Muscle of back (tissue), 13 donors: ENCODE results near the gene TNFSF13B. TPM values are rescaled to one million over a fixed set of nuclear protein-coding genes. Genes with fewer than 3 reads are reported as not detected.
"Not testable (repeated sequence)": the region's sequence is repeated elsewhere in the genome, so short reads cannot be mapped to it uniquely, and the experiment has no call there.

Source experiments
- DNase-seq, 3 donors: peaks; one replicate each; pipeline versions ENCODE4 v3.0.0 to v3.0.0-alpha.2; 2013
- long read RNA-seq, 9 donors: transcript quantifications; one replicate each; lab custom pipeline, GENCODE V29; 2026
- polyA plus RNA-seq, 10 donors: library from polyadenylated mRNA; unstranded; fragments of 120-200 nt; gene quantifications; one replicate each; pipeline ENCODE4 v1.2.1, GENCODE V29; 2013; ENCODE audit not compliant: insufficient read length in 10 of 10

TNFSF13B gene, protein sequence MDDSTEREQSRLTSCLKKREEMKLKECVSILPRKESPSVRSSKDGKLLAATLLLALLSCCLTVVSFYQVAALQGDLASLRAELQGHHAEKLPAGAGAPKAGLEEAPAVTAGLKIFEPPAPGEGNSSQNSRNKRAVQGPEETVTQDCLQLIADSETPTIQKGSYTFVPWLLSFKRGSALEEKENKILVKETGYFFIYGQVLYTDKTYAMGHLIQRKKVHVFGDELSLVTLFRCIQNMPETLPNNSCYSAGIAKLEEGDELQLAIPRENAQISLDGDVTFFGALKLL
- polyA plus RNA-seq = 1 to 10 TPM; 1.4 to 3.9 (median 2.9) TPM
- long read RNA-seq, donor 1 = 0 reads
- long read RNA-seq, donor 2 = 0 reads
- long read RNA-seq, donor 3 = 0 reads
- long read RNA-seq, donor 4 = 0 reads
- long read RNA-seq, donor 5, partial matches to known transcripts = 0 of 1 reads
- long read RNA-seq, donor 5, other reads (novel, unspliced or antisense) = 0 of 1 reads
- long read RNA-seq, donor 6, partial matches to known transcripts = 0 of 2 reads
- long read RNA-seq, donor 6, other reads (novel, unspliced or antisense) = 0 of 2 reads
- long read RNA-seq, donor 7, partial matches to known transcripts = 0 of 1 reads
- long read RNA-seq, donor 7, other reads (novel, unspliced or antisense) = 0 of 1 reads
- long read RNA-seq, donor 8 = 0 reads
- long read RNA-seq, donor 9 = 0 reads

DNA sequence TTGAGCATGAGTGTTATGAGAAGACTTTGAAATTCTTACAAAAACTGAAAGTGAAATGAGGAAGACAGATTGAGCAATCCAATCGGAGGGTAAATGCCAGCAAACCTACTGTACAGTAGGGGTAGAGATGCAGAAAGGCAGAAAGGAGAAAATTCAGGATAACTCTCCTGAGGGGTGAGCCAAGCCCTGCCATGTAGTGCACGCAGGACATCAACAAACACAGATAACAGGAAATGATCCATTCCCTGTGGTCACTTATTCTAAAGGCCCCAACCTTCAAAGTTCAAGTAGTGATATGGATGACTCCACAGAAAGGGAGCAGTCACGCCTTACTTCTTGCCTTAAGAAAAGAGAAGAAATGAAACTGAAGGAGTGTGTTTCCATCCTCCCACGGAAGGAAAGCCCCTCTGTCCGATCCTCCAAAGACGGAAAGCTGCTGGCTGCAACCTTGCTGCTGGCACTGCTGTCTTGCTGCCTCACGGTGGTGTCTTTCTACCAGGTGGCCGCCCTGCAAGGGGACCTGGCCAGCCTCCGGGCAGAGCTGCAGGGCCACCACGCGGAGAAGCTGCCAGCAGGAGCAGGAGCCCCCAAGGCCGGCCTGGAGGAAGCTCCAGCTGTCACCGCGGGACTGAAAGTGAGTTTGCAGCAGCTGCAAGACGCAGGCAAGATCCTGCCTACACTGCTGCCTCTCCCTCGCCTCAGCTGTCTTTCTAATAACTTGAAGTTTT lies at the start of gene TNFSF13B:
Gene TNFSF13B, plus strand, starts transcription at position 118 of the 728 bp plus-strand sequence. Its CDS starts 178 bp downstream, at position 296.
- DNase-seq = peak; percentile 27 to 67 (median 27)

DNA sequence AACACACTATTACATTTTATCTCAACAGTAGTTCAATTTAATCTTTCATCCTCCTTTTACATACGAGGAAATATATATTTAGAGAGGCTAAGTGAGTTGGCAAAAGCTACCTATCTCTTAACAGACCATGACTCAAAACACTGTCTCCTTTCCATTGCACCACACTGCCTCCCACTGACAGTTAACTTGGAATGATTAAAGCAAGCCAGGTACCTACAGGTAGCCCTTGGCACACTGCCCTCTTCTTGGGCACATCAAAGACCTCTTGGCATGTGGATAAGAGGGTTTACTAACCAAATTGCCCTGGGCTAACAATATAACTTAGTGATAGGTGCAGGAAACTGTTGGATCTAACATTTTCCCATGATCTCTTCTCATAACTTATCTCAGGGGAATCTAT lies 49.5 kb upstream of the TNFSF13B start:
- no peak for DNase-seq

DNA sequence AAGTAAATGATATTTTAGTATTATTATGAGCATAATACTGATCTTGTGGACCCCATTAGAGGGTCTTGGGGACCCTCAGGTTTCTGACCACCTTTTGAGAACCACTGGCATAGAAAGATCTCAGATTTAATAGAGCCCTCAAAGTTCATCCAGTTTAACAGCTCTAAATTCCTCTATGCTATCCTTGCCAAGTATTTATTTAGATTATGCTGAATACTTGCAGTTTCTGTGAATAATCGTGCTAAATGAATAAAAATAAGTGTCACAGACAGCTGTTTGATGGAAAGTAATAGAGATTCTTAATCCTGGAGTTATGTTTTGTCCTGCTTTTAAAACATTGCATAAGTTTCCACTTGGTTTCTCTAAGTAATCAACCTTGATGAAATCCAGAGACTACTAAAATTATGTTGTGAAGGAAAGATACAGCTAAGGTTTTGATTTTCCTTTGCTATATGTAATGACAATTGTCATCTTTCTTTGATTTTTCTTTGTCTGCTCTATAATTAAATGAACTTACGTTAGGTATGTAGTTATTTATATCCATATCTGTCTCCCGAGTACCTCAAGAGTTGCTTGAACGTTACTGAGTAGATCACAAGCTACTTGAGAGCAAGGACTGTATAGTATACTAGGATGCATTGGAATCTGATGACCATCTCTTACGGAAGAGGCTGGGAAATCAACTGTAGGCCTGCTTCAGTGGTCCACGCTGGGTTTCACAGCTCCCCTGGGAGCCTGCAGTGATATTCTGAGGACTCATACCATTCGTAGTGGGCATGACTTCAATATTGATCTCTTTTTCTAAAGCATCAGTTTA lies 45.6 kb upstream of the TNFSF13B start:
- no peak for DNase-seq

DNA sequence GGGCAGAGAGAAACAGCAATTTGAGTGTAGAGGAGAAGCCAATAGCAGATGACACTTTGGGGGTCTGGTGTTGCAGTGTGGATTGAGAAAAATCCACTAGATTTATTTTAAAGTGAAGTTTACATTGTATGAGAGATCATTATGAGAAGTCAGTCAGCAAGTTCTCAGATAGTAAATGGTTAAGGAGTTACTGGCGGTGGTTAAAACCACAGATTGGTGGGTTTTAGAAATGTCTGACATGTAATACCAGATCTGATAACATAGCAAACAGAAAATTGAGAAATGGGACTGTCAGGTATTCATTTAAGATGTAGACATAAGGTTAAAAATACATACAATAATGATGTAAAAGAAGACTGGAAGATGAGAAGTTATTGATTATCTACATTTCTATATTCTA lies 44.1 kb upstream of the TNFSF13B start:
- DNase-seq = no peak

DNA sequence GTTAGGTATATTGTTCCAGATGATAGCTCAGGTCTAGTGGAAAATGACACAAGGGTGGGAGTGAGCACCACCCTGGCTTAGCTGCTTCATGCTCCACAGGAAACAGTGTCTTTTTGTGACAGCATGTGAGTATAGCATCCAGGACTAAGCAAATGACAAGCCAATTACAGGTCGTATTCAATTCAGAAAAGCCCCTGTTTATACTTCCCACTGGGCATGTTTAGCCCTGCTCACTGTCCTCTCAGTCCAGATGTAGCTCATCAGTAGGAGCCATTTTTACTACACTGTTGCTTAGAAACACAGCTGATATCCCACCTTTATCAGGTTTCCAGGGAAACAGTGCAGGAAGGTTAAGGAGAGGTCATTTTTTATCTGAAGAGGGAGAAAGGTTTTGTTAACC lies 43.3 kb upstream of the TNFSF13B start:
- DNase-seq = no peak

DNA sequence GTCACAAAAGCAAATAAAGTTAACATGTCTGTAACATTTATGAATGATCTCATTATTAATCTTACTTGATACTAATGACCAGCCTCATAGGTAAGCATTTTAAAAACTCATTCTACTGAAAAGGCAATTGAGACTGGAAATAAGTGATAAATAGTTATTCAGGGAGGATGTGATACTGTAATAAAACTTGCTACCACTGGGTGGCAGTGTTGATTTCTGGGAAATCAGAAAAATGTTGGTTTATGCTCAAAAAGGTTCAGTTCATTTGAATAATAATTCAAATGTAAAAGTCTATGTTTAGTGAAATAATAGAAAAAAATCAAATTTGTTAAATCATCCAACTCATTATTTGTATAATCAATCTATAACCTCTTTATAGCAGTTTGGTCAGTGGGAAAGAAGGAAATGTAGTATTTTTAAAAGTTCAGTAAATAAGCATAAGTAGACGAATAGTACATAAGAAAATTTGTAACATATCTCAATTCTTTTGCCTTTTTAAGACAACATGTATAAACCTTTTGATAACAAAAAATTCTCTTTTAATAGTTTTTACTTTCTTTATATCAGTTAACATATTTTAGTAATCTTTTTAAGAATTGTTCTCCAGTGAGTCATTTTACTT lies 41.8 kb upstream of the TNFSF13B start:
- peak; percentile 26 to 62 (median 51) for DNase-seq

DNA sequence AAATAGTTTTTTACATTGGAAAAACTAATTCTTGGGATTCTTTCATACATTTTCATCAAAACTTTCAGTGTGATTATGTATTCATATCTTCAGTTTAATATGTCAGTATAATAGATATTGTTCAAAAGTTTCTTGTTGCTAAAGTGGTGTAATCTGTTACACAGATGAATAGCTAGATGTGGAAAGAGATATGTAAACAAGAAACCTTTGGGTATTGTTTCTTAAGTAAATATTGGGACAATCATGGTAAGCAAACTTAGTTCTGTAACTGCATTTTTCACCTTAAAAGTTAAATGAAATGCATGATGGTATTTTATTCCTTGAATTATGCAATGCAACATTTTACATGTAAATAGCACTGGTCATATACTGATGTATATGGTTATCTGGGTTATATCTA lies 39.1 kb upstream of the TNFSF13B start:
- DNase-seq = no peak

DNA sequence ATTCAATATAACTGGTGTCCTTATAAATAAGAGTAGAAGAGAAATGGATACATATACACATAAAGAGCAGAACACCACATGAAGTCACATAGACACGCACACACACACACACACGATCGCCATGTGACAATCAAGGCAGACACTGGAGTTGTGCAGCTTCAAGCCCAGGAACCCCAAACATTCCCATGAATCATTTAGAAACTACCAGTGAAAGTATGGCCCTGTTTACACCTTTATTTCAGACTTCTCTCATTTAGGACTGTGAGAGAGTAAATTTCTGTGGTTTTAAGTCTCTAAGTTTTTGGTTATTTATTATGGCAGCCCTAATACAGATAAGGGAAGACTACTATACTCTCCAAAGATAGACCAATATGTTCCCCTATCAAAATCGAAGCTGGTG lies 20.4 kb upstream of the TNFSF13B start:
- DNase-seq = no peak

DNA sequence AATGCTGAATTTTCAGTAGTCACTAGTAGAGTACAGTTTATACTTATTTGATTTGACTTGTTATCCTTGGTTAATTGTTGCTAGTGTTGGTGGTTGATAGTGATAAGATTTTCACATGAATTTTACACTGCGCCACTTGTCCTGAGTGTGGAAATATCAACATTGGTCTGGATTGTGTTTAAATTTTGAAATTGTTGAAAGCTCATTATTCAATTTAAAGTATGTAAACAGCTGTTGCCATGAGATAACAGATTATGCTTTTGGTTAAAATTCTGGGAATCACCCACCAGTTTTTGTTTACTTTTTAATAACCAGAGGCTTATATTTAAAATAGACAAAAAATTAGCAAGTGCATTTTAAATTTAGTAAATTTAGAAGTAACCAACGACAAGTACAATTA lies 12.3 kb upstream of the TNFSF13B start:
- DNase-seq = no peak

DNA sequence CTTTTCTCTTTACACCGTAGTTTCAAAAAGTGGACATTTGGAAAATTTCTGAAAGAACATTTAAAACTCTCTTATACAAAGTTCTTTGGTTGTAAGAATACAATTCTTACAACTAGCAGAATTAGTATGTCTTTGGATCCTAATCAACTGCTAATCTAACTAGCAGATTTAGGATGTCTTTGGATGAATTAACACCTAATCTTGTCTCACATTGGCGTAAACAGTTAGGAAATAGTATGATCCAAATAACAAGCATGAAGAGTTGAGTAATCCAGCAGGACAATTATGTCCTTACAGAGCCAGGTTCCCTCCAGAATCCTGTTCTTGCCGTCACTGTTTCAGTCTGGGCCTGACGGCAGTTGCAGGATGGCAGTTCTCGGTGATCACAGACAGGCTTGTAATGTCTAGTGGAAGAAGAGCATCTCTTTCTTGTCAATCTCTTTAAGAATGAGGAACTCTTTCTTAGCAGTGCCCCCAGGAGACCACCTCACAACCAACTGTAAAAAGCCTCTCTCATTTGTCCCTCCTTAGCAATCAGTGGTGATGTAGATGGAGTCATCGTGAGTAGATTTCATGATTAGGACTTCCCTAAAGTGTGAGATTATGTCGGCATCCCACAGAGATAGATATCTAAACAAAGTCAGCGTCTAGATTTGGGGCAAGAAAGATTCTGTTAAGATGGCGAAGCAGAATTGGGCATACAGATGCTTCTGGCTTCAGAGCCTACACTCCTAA lies 5.7 kb upstream of the TNFSF13B start:
- DNase-seq = no peak

DNA sequence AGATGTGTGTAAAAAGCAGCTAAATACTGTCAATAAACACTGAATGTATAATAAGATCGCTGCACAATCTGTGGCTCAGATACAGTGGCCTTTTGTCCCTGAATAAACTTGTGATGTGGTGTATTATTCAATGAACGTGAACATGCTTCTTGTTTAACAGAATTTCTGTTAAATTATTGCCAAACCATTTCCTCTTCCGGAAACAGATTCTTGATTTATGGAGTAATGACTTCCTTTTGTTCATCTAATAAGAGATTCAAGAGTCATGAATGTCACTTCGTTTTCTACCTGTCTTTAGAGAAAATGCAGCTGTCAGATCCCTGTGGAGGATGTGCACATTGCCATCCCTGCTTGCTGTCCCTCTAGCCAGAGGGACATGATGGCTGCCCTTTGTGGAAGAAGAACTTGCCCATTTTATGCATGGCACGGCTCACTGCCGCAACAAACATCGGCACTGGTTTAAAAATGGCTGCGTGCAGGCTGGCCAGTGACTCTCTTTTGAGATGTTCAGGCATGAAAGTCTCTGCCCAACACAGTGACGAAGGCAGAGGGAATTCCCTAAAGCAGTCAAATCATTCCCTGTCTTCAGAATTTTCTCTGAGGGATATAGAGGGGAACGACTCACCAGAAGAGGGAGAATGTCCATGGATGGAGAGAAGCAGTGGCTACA lies 3.1 kb upstream of the TNFSF13B start:
- DNase-seq = peak in 1 of 3 donors; percentile 13

DNA sequence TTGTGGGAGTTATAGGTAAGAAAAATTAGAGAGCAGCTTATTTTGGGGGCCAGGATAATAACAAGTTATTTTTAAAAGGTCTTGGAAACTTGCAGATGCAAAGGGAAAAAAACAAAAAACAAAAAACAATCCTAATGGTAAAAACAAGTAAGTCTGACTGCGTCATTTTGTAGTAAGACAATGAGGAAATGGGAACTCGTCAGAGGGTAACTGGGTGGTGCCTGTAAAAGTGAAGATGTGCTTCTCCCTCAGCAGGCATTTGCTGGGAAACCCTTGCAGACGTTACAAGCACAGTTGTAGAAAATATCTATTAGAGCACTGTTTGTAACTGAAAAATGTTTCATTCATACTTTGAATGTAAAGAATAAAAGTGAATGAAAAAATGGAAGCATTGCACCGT lies 2.2 kb upstream of the TNFSF13B start:
- DNase-seq = no peak

DNA sequence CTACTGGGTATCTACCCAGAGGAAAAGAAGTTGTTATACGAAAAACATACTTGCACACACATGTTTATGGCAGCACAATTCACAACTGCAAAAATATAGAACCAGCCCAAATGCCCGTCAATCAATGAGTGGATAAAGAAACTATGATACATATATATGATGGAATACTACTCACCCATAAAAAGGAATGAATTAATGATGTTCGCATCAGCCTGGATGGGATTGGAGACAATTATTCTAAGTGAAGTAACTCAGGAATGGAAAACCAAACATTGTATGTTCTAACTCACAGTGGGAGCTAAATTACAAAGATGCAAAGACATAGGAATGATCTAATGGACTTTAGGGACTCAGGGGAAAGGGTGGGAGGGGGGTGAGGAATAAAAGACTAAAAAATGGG lies 1.7 kb upstream of the TNFSF13B start:
- DNase-seq = not testable (repeated sequence)

DNA sequence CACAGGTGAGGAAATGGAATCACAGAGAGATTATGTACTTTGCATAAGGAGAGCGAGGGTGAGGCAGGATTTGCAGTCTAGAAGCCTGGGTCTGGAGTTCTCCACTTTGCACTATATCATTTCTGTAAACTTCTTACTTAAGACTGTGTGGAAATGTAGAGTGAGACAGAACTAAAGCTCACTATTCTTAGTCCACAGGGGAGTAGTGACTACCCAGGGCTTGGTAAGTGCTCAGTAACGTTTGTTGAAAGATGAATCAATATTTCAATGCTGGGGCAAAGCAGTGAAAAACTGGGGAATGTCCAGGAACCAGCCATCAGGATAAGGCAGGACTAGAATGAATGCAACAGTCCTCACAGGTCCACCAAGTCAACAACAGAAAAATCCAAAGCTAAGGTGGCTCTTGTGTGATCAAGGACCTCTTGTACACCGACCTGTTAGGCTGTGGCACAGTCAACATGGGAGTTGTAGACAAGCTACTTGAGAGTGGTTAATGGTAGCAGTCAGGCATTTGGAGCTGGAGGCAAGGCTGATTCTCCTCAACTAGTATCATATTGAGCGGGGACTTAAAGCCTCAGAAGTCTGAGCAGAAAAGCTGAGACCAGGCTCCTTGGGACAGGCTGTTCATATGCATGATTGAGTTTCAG lies 929 bp upstream of the TNFSF13B start:
- peak in 1 of 3 donors; percentile 13 for DNase-seq

DNA sequence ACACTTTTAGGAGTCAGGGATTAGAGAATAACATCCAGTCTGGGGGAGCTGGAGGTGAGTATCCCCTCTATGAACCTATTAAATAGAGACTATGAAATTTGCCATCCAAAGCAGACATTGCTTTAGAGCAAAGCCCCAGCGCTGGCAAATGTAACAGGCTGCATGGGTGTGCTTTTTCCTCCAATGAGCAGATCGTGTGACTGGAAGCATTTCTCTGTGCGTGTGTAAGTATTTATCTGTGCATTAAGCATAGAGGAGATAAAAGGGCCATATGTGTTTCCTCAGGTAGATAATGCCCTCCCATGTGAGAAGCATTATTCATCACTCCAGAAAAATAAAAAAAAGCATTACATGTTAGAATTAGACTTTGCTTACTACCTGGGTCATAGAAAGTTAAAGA lies 924 bp downstream of the TNFSF13B start:
- DNase-seq = peak in 1 of 3 donors; percentile 23

DNA sequence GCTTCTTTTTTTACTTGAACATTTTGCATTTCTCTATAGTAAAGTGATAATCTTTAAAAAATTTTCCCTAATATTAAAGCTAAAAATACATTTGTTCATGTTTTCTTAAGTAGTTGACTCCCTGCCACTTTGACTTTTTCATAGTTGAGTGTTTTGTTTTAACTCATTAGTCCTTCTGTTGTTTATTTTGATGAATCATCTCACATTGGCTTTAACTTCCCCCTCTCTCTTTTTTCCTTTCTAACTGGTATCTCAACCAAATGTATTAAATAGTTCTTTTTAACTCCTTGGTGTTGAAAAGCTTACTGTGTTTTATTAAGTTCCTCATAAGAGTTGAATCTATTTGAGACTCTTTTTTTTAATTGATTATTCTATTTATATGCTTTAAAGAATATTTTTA lies 2.8 kb downstream of the TNFSF13B start:
- no peak for DNase-seq

DNA sequence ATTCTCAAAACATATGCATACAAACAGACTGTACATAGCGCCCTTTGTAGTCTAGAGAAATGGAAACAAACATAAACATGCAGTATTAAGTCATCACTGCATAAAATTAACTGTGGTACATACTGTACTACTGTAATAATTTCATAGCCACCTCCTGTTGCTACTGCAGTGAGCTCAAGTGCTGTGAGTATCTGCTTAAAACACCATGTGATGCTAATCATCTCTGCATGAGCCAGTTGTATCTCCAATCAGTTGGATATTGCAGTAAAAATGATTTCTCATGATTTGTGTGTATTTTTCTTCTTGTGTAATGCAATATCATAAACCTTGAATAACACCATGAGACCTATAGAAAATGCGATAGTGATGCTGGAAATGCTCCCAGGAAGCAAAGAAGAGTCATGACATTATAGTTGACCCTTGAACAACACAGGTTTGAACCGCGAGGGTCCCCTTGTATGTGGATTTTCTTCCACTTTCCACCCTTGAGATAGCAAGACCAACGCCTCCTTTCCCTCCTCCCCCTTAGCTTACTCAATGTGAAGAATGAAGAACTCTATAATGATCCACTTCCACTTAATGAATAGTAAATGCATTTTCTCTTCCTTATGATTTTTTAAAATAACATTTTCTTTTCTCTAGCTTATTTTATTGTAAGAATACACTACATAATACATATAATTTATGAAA lies 4.1 kb downstream of the TNFSF13B start:
- no peak for DNase-seq

DNA sequence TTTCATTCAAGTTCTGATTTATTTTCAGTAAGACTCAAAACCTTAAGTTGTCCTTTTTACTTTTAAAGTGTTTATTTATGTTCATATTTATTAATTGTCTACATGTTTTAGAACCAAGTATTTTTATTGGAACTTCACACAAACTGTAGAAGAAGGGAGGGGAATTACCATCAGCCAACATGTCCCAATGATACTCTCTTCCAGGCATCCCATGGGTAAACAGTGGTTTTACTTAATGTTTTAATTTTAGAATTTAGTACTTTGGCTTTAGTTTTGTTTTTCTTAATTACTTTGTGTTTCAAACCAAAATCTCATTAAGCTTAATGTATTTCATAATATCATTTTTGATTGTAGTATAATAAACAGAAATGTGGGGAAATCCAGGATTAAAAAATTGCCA lies 5.2 kb downstream of the TNFSF13B start:
- DNase-seq = no peak

DNA sequence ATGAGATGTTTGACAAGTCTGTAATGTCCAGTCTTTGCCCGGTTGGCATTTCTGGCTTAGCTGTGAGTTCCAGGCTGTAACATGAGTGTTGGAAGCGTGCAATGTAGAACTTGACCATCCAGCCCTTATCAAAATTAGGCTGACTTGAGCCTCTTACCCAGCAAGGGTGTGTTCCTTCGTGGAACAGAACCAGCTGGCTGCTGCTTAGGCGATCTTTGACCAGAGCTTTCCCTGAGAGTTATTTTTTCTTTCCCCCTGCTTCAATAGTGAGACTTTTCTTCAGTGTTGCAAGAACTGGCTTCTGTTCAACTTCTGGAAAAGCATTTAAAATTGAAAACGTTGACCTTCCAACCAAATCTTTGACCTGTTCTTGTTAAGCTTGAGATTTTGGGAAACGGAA lies 6.5 kb downstream of the TNFSF13B start:
- DNase-seq = peak in 2 of 3 donors; percentile 18 to 26
